NCI-H146 (cell line): ENCODE measurements around the gene RHOBTB1.
"Not testable (repeated sequence)": the region's sequence is repeated elsewhere in the genome, so short reads cannot be mapped to it uniquely, and the experiment has no call there.

Experiments
- DNase-seq: peaks from one replicate; lab custom pipeline; 2025; lab: John Stamatoyannopoulos, UW

RHOBTB1 gene

DNA sequence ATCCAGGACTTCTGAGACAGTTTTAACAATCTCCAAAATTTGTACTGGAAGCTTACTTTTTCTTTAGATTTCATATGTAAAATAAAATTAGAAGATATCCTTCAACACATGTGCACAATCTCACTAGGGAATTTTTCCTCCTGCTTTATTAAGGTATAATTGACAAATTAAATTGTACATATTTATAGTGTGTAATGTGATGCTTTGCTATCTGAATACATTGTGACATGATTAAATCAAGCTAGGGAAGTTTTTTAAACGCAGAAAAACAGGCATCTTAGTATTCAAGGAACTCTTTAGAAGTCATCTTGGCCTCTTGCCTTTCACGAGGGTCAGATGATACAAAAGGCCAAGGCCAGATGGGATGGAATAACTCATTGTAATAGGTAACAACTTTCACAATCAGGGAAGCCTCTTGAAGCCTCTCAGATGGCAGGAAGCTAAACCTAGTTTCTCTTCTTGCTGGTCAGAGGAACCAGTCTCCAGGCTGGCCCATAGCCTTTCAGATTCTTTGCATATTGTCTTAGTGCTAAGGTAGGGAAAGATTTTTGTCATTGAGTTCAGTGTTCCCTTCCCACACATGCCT, 78.7 kb downstream of the RHOBTB1 start:
- DNase-seq: no peak

DNA sequence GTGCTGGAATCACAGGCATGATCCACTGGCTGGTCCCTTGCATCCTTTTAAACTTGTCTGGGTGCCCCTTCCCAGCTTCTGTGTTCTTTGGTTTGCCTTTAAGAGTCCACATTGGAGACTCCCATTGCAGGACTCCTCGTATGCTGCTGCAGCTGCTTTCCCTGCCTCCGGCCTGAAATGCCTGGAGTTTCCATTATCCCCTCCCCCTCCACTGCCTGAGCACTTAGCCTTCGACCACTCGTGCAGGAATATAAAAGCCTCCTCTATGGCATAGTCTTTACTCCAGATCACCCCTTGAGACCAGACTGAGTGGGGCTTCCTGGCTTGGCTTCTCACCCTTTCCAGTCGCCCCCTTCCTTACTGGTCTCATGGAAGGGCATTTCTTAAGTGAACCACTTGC, 80.2 kb downstream of the RHOBTB1 start:
- no peak for DNase-seq

- no peak for DNase-seq
These were observed 81.5 kb downstream of the RHOBTB1 start for GRCh38 chr10:60862517-60862916.

- DNase-seq: no peak
These were observed 87.6 kb downstream of the RHOBTB1 start for GRCh38 chr10:60856405-60856804.

GRCh38 chr10:60853637-60854036, 90.3 kb downstream of the RHOBTB1 start:
- no peak for DNase-seq

GRCh38 chr10:60853107-60853506, 90.9 kb downstream of the RHOBTB1 start:
- DNase-seq: no peak

DNA sequence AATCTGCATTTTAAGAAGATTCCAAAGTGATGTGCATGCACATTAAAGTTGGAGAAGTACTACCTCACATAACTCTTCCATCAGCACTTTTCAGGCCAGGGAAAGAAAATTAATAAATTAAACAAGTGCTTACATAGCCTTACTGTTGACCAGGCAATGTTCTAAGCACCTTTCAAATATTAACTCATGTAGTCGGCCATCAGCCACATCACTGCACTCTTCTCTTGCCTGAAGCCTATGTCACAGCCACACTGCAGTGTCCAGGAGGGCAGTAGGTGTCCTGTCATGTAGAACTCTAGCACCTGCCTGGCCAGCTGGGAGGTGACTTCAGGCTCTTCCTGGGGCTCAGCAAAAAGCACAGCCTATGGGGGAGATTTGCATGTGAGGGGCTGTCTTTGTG, 94.2 kb downstream of the RHOBTB1 start:
- DNase-seq: no peak

DNA sequence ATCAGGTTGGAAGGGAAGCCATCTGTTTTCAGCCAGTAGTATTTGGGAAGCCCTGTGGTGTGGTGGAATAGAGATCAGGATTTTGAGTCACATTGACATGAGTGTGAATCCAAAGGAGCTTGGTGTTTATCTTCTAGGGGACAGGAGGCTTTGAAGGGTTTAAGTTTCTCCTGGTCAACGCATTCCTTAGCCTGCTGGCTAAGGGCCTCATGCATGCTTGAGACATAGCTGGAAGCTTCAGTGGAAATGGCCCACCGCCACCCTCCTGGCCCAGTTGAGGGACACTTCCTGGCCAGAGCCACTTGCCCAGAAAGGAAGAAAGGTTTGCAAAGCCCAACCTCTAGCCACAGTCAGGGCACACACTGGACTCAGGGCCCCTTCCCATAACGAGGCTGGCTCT, 94.8 kb downstream of the RHOBTB1 start:
- no peak for DNase-seq

GRCh38 chr10:60848680-60849079, 95.3 kb downstream of the RHOBTB1 start:
- no peak for DNase-seq

- no peak for DNase-seq
These were observed 95.9 kb downstream of the RHOBTB1 start for GRCh38 chr10:60848126-60848525.

DNA sequence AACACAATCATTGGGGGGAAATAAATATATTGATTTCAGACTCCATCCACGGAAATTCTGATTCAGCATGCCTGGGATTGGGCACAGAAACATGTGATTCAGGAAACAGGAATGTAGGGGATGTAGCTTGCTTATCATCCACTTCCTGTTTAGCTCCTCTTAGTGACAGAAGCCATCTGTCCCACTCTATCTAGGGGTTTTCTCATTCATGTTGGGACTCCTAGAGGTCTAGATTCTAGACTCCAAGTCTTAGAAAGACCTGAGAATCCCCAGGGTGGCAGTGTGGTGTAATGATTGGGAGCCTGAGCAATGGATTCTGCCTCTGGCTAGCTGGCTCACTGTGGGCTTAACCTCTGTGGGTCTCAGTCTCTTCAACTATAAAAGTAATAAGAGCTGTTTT, 97.8 kb downstream of the RHOBTB1 start:
- DNase-seq: no peak

DNA sequence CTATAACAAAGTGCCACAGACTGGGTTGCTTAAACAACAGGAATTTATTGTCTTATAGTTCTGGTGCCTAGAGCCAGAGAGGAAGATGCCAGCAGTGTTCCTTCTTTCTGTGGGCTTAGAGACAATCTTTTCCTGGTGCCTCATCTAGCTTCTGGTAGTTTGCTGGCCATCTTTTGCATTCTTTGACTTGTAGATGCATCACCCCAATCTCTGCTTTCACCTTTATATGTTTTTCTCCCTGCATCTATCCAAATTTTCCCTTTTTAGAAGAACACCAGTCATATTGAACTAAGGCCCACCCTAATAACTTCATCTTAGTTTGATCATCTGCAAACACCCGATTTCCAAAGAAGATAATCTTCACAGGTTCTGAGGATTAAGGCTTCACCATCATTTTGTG, 98.9 kb downstream of the RHOBTB1 start:
- no peak for DNase-seq

DNA sequence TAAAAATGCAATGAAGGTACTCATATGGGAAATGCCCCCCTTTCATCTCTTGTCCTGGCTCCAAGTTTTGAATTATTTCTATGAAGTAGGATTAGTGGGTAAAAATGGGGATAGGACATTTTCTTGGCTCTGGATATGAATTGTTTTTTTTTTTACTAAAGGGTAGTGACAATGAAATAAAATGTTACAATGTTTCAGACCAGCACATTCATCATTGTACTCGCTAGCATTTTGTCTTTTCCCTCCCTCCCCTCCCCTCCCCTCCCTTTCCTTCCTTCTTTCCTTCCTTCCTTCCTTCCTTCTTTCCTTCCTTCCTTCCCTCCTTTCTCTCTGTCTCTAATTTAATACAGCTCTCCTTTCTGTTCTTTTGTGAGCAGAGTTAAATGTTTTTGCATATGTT, 101.3 kb downstream of the RHOBTB1 start:
- DNase-seq: no peak

- DNase-seq: not testable (repeated sequence)
These were observed 102.8 kb downstream of the RHOBTB1 start for GRCh38 chr10:60841227-60841626.

DNA sequence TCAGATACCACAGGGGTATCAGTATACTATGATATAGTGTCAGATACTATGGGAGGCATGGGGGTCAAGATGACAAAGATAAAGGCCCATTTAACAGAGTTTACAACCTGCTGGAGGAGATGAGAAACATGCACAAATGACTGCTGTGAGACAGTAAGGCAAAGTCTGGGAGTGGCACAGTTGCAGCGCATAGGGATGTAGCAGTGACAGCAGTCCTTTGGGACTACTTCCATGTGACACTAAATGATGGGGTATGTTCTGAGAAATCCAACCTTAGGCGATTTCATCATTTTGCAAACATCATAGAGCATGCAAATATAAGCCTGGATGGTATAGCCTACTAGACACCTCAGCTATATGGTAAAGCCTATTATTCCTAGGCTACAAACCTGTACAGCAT, 108.9 kb downstream of the RHOBTB1 start:
- no peak for DNase-seq

GRCh38 chr10:60834401-60834800, 109.6 kb downstream of the RHOBTB1 start:
- no peak for DNase-seq

DNA sequence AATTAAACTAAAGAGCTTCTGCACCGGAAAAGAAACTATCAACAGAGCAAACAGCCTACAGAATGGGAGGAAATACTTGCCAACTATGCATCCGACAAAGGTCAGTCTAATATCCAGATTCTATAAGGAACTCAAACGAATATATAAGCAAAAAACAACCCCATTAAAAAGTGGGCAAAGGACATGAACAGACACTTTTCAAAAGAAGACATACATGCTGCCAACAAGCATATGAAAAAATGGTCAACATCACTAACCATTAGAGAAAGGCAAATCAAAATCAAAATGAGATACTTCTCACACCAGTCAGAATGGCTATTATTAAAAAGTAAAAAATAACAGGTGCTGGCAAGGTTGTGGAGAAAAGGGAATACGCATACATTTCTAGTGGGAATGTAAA, 111.8 kb downstream of the RHOBTB1 start:
- not testable (repeated sequence) for DNase-seq

GRCh38 chr10:60828489-60828852, 115.5 kb downstream of the RHOBTB1 start:
- no peak for DNase-seq

GRCh38 chr10:60827791-60828488, 116.0 kb downstream of the RHOBTB1 start:
- no peak for DNase-seq

DNA sequence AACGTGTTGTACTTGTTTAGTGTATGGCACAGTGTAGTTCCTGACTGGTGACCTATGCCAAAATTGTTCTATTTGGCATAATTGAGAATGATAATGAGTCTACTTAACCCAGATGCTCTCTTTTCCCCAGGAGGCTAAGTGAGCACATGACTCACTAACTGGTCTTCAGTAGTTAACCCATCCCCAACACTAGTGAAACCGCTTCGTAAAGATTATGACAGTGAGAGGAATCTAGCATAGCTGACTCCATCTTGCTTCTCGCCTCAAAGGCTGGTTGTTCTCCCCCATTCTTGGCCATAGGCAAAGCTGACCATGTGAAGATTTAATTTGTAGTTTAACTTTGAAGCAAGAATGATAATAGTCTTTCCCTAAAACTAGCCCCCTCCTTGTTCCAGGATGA, 118.5 kb downstream of the RHOBTB1 start:
- DNase-seq: no peak

DNA sequence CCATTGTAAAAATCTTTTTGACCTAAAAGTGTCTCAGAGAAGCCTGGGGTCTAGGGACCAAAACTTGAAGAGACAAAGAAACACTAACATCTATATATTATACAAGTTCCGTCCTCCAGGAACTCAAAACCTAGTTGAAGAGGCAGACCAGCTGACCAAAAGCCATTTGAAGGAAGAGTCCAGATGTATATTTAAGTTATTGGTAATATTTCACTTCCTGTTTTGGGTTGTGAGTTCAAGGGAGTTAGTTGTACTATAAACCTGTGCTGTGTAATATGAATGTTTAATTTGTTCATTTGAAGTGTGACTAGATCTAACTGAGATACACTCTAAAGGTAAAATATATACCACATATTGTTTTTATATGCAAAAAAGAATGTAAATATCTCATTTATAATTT, 120.7 kb downstream of the RHOBTB1 start:
- DNase-seq: no peak

DNA sequence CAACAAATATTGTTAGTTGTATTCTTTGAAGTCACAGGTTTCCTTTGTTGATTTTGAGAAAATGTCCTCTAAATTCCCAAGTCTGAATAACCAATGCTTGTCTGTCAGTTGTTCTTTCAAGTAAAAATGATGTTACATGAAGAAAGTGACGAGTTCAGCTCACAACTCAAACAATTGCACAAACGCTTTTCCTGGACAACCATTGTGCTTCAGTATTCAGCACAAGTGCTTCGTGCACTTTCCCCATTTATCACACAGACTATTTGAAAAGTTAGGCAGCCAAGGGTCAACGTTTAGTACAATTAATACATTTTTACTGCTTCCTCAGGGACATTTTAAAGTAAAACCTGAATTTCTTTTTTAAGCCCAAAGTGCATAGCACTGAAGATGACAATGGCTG, 121.2 kb downstream of the RHOBTB1 start:
- DNase-seq: no peak

GRCh38 chr10:60821656-60822055, 122.3 kb downstream of the RHOBTB1 start:
- DNase-seq: no peak

DNA sequence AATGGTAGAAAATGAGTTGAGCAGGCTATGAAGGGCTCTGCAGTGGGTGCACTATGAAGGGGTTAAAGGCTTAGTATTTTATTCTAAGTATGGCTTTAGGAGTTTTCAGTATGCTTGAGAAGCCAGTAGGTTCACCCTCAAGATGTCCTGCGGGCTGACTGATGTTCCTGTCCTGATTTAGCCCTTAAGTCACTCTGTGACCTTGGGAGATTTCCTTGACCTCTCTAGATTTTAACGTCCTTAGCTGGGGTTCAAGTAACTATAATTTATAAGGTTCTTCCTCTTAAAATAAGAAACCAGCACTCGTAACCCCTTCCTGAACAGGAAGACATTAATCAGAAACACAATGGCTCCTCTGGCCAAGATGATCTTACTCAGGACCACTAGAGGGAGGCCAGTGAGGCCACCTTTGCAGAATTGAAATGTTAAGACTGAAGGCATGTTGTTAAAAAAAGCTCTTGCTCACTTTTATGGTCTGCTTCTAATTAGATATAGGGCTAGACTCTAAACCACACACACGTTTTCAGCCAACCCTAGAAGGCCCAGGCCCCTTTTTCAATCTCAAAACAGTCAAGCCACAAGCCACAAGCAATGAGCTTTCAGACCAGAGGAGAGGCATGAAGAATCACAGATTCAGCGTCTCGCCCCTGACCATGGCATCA, 123.8 kb downstream of the RHOBTB1 start:
- DNase-seq: peak; percentile 22
